Activated CD8-positive, alpha-beta memory T cell treated with anti-CD3 and anti-CD28 coated beads, Interleukin-2, amount 10 ng/mL, durations not matched to agents 7 days and 5 days (primary cell): ENCODE data around the gene OTUD3. TPM values are rescaled to one million over a fixed set of nuclear protein-coding genes. Genes with fewer than 3 reads are reported as not detected.

Source experiments
- ATAC-seq: fragments of 150-1000 bp; cut with Tn5 transposase; one replicate; pipeline ENCODE4 v1.10.0; 2021; ENCODE audit warnings: moderate library complexity
- CTCF ChIA-PET: fragments of 350-600 bp; sonication (Branson Sonifier 250); formaldehyde crosslinking; loops from one replicate; lab custom pipeline; 2021; ENCODE audit warnings: antibody characterized with exemption; lab: Charles Lee
- DNase-seq: peaks from one replicate; pipeline ENCODE4 v3.0.0-alpha.2; 2020
- H3K27ac Mint-ChIP-seq: one replicate; pipeline ENCODE4 v1.8.0; 2021; ENCODE audit warnings: mild to moderate bottlenecking, mixed read lengths
- H3K27me3 Mint-ChIP-seq: one replicate; pipeline ENCODE4 v1.8.0; 2021; ENCODE audit warnings: mixed read lengths
- H3K36me3 Mint-ChIP-seq: one replicate; pipeline ENCODE4 v1.8.0; 2021; ENCODE audit warnings: mild to moderate bottlenecking, mixed read lengths
- H3K4me1 Mint-ChIP-seq: one replicate; pipeline ENCODE4 v1.8.0; 2021; ENCODE audit warnings: mixed read lengths
- H3K4me3 Mint-ChIP-seq: one replicate; pipeline ENCODE4 v1.8.0; 2021; ENCODE audit warnings: mild to moderate bottlenecking, moderate library complexity, mixed read lengths
- H3K9me3 Mint-ChIP-seq: one replicate; pipeline ENCODE4 v1.8.0; 2022; ENCODE audit warnings: low read depth, mixed read lengths
- total RNA-seq, 2 experiments: library from RNA; stranded (reverse); gene quantifications; one replicate each; pipeline ENCODE4 v1.2.3, GENCODE V29; 2021

Gene OTUD3
- total RNA-seq, 2 experiments from 2014 or later, result 7.3 to 8.1 TPM

- Mint-ChIP-seq H3K27me3 (peaks cover 34% of the 10 kb centered on the region), H3K9me3 (no peaks in the 10 kb centered on the region), H3K27ac (no peak overlapping the region), H3K4me3 (no peak overlapping the region), H3K4me1 (no peaks in the 10 kb centered on the region), H3K36me3 (no peaks in the 10 kb centered on the region)
- no peak for DNase-seq
- ATAC-seq, result no peak
- CTCF ChIA-PET, result interaction anchor here (0.6 kb wide), 1 partner anchor 263 kb away, joined by 3 read pairs; no protein-coding TSS in a partner anchor
These were observed 66.8 kb downstream of the OTUD3 start for GRCh38 chr1:19949016-19949415.

- peaks cover 32% of the 10 kb centered on the region for H3K27me3 Mint-ChIP-seq
- H3K9me3 Mint-ChIP-seq, result peaks cover 4% of the 10 kb centered on the region
- DNase-seq (no peak), ATAC-seq (no peak)
- H3K4me3 Mint-ChIP-seq, result no peak overlapping the region
- no peak overlapping the region for H3K27ac Mint-ChIP-seq
- H3K36me3 Mint-ChIP-seq, result no peaks in the 10 kb centered on the region
- CTCF ChIA-PET, result no interaction called here
- H3K4me1 Mint-ChIP-seq, result no peaks in the 10 kb centered on the region
These were observed 71.9 kb downstream of the OTUD3 start for GRCh38 chr1:19954059-19954458.

- Mint-ChIP-seq H3K36me3 (no peaks in the 10 kb centered on the region), H3K4me1 (no peaks in the 10 kb centered on the region), H3K9me3 (peaks cover 4% of the 10 kb centered on the region), H3K4me3 (no peak overlapping the region), H3K27me3 (peaks cover 28% of the 10 kb centered on the region), H3K27ac (no peak overlapping the region)
- CTCF ChIA-PET, result no interaction called here
- no peak for DNase-seq
- no peak for ATAC-seq
These were observed 73.5 kb downstream of the OTUD3 start for GRCh38 chr1:19955534-19956170.

- H3K4me1 Mint-ChIP-seq, result no peaks in the 10 kb centered on the region
- DNase-seq, result no peak
- CTCF ChIA-PET, result no interaction called here
- H3K27me3 Mint-ChIP-seq, result peaks cover 21% of the 10 kb centered on the region
- H3K27ac Mint-ChIP-seq, result no peak overlapping the region
- H3K4me3 Mint-ChIP-seq, result no peak overlapping the region
- H3K36me3 Mint-ChIP-seq, result no peaks in the 10 kb centered on the region
- peaks cover 4% of the 10 kb centered on the region for H3K9me3 Mint-ChIP-seq
- ATAC-seq, result no peak
These were observed 75.6 kb downstream of the OTUD3 start for GRCh38 chr1:19957779-19958178.

GRCh38 chr1:19960591-19960990, 78.4 kb downstream of the OTUD3 start:
- Mint-ChIP-seq H3K4me3 (no peak overlapping the region), H3K4me1 (no peaks in the 10 kb centered on the region), H3K36me3 (no peaks in the 10 kb centered on the region), H3K27me3 (peaks cover 11% of the 10 kb centered on the region), H3K9me3 (no peaks in the 10 kb centered on the region), H3K27ac (no peak overlapping the region)
- no peak for DNase-seq
- CTCF ChIA-PET, result no interaction called here
- no peak for ATAC-seq

Other genes starting within 250 kb of the OTUD3 start
- gene NBL1, start 238.1 kb upstream of the OTUD3 start, total RNA-seq, result 10 to 100 TPM; 39.4 to 49.8 TPM
- not detected for gene HTR6, start 217.5 kb upstream of the OTUD3 start, total RNA-seq
- gene TMCO4, start 82.5 kb upstream of the OTUD3 start, total RNA-seq, result 10 to 100 TPM; 18.4 to 18.6 TPM
- not detected for gene RNF186, start 67.1 kb upstream of the OTUD3 start, total RNA-seq
- not detected for gene PLA2G2E, start 41.2 kb downstream of the OTUD3 start, total RNA-seq
- gene PLA2G2A, start 97.2 kb downstream of the OTUD3 start, total RNA-seq, result not detected
- gene PLA2G5, start 187.8 kb downstream of the OTUD3 start, total RNA-seq, result not detected
- not detected for gene PLA2G2D, start 237.1 kb downstream of the OTUD3 start, total RNA-seq